HG03103 (cell line): ENCODE data around the gene MZF1.

Source experiments
- ATAC-seq: cut with Tn5 transposase; IDR thresholded peaks from one replicate; pipeline ENCODE4 v1.9.1; 2021; ENCODE audit warnings: low read depth; ENCODE audit not compliant: unreplicated experiment

Gene MZF1

DNA sequence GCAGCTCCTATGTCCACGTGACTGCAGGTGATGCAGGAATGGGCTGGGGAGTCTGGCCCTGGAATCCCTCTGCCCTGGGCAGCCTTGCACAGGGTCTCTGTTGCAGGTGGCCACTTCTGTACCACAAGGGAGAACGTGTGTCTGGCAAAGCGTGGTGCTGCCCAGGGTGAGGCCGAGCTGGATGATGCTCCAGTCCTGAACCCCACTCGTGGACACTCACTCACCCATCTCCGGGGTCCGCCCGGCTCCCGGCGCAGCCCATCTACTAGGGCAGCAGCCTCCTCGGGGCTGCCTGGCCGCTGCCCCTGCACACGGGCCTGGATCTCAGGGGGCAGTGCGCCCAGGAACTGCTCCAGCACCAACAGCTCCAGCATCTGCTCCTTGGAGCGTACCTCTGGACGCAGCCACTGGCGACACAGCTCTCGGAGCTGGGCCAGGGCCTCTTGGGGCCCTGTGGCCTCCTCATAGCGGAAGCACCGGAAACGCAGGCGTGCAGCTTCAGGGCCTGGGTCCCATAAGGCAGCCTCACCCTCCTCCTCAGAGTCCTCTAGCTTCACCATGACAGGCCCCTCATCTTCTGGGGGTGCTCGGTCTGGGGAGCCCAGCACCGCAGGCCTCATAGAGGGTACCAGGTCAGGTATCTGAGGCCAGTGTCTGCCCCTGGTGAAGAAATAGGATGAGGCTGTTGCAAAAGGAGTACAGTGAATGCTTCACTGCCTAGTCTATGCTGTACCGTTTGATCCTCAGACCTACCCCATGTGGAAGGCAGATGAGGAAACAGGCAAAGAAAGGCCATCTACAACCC is 2.2 kb downstream of the MZF1 start:
- no peak for ATAC-seq

DNA sequence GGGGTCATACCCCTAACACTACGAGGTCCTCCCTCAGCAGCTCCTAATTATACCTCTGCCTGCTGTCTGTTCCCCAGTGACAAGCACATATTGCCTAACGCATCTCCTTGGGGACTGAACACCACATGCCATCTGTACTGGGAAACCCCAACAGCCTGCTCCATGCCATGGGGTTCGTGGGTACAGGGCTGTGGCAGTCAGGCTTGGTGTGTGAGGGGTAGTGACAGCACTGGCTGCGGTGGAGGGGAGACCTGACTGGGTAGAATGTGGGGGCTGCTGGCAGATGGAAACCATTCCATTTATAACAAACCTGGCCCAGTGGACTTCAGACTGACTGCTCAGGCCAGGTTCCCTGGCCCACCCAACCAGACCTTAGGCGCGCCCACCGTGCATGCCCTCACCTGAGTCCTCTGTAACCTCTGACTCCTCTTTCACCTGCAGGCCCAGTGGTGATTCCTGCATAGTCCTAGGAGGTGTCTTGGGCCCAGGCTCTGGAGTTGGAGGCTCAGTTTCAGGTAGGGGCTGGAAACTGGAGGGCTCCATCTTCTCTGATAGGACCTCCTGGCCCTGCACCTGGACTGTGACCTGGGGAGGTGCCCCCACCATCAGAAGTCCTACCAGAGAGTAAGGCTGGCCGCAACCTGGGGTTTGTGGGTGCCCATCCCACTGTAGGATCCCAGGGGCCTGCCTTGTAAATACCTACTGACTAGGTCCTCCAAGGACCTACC is 3.0 kb downstream of the MZF1 start:
- no peak for ATAC-seq

DNA sequence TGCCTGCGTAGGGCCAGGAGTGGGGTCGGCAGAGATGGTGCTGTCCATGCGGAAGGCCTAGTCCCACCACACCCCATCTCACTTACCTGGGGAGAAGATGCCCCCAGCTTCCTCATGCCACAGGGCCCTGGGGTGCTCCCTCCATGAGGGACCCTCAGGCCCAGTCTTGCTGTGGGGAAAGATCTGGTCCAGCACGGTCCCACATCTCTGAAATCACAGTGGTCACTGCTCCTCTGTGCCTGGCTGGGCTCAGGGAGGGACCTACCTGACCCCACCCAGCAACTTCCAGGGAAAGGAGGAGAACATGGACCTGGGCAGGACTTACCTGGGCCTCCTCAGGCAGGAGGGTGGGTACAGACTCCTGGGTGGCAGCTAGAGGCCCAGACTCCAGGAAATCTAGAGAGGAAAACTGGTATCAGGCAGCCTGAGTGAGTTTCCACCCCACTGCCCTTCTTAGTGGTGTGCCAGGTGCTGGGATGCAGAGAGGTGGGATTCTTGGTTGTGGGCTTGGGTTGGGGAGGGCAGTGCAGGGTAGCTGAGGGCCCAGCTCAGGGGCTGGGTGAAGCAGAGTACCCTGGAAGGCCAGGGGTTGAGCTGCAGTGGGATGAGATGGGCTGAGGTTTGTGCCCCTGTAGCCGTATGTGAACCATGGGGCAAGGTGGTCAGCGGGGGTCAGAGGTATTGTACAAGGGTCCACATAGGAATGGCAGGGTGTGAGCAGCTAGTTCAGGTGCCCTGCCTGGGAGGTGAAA is 3.8 kb downstream of the MZF1 start:
- ATAC-seq: no peak

DNA sequence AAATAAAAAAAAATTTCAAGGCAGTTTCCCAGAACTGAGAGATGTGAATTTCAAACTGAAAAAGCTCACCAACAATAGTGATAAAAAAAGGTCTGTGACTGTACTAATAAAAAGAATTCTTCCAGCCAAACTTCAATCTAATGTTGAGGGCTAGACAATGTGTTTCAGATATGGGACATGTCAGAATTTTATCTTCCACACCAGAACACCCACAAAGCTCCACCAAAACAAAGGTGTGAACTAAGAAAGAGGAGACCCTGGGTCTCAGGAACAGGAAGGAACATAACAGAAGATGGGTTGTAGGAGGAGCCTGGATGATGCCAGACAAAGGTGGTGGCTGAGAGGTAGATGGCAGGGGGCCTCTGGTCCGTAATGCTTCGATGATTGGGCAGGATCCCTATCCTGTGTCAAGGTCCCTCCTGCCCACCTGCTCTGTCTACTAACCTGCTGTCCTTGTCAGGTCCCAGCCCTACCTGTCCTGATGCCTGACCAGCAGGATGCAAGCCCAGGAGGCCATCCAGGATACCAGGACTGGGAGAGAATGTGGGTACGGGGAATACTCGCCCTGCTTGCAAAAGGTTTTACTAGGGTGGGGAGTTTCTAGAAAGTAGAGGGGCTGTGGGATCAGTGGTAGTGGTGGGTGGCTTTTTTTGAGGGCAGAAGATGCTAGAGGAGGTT is 4.5 kb downstream of the MZF1 start:
- no peak for ATAC-seq

DNA sequence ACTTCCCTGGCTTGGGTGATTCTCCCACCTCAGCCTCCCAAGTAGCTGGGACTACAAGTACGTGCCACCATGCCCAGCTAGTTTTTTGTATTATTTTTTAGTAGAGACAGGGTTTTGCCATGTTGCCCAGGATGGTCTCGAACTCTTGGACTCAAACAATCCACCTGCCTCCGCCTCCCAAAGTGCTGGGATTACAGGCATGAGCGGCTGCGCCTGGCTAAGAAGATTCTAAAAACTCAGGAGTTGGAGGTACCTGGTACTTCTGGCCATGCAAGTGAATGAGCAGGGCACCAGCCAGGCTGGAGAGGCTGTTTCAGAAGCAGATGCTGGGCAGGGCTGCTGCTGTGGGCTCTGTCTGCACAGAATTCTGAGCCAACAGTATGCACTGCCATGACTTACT is 6.1 kb downstream of the MZF1 start:
- ATAC-seq: no peak

DNA sequence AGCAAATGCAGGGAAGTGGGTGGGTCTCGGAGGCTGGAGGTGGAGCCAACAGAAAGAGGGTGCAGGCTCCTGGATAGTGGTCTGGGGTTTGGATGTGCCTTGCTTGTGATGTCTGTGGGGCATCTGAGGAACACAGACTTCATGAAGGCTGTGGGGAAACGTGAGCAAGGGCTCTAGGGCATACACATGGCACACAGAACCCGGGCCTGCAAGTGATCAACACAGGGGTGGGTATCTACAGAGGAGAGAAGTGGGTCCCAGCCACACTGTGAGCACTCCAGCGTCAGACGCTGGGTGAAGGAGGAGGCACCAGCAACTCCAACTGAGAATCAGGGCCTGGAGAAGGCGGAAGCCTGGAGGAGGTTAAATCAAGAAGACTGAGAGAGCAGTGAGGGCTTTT is 9.3 kb downstream of the MZF1 start:
- ATAC-seq: no peak

DNA sequence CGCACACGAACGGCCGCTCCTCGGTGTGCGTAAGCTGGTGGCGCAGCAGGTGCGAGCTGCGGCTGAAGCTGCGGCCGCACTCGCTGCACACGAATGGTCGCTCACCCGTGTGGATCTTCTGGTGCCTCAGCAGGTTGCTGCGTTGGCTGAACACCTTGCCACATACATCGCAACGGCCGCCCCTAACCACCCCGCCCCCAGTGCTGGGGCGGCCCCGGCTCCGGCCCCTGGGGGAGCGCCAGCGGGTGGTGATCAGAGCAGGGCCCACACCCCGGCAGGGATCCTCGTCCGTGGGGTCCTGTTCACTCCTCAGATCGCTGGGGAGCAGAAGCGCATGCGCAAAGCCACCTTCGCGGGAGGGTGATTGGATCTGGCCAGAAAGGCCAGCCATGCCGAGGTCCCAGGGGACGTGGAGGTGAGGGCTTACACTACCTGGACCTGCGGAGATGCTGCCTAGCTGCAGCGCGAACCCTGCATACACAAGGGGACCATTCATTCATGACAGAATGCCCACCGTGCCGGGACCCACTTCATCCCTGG is 10.0 kb downstream of the MZF1 start:
- ATAC-seq: no peak

DNA sequence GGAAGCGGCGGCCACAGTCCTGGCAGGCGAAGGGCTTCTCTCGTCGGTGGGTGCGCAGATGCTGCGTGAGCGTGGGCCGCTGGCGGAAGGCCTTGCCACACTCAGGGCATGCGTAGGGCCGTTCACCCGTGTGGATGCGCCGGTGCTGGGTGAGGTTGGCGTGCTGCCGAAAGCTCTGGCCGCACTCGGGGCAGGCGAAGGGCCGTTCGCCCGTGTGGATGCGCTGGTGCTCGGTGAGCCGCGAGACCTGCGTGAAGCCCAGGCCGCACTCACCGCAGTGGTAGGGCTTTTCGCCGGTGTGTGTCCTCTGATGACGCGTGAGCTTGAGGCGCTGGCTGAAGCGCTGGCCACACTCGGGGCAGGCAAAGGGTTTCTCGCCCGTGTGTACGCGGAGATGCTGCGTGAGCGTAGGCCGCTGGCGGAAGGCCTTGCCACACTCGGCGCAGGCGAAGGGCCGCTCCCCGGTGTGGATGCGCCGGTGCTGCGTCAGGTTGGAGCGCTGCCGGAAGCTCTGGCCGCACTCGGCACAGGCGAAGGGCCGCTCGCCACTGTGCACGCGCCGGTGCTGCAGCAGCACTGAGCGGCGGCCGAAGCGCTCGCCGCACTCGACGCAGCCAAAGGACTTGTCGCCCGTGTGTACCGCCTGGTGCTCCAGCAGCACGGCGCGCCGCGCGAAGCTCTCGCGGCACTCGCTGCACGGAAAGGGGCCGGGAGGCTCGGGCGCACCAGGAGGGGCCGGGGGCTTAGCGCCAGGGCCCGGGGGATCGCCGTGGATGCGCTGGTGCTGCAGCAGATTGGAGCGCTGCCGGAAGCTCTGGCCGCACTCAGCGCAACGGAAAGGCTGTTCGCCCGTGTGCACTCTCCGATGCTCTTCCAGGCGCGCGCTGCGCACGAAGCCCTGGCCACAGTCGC is 10.8 kb downstream of the MZF1 start:
- ATAC-seq: no peak

DNA sequence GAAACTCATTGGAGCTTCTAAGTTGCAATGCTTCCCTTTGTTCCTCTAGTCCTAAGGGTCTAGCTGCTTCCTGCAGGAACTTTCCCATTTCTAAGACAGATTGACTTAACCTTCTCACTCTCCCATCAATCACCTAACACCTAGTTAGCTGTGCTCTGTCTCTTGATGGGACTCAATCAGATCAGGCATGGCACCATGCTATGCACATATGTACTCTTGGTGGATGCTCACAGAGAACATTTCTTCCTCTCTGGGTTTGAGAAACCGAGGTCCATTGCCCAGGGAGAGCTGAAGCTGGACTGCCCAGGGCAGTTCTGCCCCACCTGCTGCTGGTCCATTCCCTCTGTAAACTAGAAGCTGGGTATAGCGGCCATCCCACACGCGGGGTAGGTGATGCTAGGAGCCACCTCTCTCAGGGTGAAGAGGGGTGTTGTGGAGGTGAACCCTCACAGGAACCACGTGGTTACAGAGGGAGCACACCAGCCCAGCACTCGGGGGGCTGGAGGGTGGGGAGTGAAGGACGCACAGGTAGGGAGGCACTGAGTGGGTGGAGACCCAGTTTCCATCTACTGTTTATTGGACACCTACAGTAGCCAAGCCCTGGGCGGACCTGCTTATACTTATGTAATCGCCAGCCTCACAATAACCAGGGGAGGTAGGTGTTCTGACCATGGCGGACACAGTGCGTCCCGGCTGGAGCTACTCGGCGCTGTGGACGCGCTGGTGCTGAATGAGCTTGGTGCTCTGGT is 11.6 kb downstream of the MZF1 start:
- ATAC-seq: no peak

DNA sequence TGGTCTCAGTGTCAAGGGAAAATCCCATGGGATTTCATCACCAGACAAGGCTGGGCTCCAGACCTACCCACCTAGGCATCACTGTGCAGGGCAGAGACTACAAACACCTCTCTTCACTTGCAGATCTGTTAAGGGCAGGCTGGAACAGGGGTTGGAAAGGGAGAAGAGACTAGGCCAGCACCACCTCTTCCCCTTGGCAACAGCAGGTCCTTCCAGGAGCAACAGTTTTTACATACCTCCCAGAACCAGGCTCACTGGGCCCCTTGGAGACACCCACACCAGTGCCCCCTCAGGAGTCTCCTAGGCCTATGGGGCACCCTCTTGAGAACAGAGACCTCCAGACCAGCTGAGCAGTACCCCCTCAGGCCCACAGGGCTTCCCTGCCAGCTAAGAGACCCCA is 12.2 kb downstream of the MZF1 start:
- ATAC-seq: no peak

DNA sequence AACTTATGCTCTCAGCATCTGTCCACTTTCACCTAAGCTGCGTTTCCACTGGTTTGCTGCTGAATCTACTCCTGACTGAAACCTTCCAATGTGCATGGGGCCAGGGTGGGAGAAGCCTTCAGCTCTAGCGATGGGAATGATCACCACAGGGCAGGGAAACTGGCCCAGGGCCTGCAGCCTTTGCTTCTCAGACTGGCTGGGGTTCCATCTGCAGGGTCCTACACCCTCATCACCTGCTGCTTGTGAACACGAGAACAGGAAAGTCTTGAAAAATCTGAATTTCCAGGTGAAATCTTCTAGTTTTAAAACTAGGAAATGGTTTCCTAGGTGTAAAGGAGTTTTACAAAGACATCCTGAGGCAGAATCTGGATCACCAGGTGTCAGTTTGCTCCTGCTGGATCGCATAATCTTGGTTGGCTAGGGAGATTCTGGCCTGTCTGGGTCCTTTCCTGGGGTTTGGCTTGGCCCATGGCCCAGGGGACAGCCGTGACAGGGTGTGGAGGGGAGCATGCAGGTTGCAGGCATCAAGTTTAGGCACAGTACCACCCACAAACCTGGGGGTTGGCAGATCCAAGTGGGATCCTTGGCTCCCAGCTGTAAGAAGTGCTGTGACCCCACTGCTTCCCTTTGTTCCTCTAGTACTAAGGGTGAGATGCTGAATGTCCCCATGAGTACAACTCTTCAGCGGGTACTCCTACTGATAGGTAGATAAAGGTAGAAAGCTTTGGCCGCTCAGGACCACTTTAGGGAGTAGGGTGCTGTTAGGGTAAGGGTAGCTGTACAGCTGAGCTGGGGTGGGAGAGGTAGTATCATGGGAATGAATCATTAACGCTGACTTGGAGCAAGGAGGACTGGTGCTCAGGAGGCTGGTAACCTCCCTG is 12.9 kb downstream of the MZF1 start:
- no peak for ATAC-seq

DNA sequence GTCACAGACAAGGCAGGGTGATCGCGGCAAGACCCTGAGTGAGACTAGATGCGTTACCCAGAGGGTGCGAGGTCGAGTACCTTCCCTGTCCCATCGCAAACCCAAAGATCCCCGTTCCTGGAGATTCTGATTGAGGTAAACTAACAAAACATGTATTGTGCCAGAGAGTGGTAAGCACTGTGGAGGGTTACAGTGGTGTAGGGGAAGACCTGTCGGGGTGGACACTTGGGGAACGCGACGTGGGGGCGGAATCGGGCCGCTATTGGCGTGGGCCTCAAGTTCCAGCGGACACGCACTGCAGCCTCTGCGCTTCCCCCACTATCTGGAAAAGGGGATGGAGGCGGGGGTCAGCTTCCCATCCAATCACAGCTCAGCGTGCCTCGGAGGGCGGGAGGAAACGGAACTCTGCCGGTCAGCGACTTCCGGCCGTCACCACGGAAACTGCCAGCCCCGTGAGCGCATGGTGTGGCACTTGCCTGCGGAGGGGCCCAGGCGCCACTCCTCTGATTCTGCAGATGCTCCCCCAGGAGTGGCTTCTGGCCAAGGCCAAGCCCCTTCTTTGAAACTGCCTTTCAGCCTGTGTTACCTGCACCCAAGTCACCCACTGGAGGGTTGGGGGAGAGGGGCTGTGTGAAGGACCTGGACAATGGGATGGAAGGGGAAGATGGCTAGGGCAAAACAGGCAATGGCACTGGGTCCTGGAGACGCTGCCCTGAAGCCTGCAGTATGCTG is 13.7 kb downstream of the MZF1 start:
- ATAC-seq: no peak

DNA sequence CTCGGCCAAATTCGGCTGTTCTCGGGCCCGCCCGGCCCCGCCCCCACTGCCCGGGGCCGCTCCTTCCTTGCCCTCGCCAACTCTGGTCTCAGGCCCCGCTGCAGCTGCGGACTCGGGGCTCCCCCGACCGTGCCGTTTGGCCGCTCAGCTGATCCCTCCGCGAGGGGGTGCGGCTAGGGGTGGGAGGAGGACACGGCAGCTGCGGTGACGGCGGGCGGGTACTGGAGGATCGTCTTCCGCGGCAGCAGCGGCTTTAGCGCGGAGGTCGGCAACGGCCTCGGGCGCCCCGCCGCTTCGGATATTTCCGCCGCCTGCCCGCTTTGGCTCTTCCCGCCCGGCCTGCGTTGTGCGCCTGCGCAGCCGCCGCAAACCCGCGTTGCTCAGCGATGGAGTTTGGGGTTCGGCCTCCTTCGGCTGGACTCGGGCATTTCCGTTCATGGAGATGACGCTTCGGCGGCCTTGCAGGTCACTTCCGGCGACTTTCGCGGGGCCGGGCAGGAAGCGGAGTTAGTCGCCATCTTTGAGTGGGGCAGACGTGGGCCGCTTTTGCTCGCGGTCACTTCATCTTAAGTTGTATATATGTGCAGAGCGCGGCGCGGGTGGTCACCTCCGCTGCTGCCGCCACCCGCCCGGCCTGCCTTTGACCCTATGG is 14.4 kb downstream of the MZF1 start:
- peak; percentile 48 for ATAC-seq

DNA sequence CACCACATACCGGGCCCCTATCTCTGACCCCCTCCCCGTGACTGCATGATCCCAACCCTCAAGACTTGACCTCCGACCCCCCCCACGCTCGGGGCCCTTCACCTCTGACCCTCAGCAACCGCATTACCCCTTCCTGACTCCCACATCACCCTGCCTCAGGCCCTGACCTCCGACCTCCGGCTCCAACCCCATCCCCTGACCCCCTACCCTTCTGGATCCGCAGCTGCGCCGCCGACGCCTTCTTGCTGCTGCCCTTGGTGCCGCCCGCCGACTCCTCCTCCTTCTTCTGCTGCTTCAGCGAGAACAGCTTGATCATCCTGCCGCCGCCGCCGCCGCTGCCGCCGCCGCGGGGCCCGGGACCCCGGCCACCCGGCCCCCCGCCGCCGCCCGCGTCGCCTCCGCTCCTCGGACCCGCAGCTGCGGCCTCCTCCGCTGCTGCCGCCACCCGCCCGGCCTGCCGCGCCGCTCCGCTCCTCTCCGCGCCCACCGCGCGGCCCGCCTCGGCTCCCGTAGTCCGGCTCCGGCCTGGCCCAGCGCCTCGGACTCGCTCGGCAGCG is 15.0 kb downstream of the MZF1 start, which contains the start of gene UBE2M:
TSS of gene UBE2M (minus strand) at position 546 of the 557 bp plus-strand sequence. CDS start at position 316, 230 bp downstream.
- no peak for ATAC-seq

DNA sequence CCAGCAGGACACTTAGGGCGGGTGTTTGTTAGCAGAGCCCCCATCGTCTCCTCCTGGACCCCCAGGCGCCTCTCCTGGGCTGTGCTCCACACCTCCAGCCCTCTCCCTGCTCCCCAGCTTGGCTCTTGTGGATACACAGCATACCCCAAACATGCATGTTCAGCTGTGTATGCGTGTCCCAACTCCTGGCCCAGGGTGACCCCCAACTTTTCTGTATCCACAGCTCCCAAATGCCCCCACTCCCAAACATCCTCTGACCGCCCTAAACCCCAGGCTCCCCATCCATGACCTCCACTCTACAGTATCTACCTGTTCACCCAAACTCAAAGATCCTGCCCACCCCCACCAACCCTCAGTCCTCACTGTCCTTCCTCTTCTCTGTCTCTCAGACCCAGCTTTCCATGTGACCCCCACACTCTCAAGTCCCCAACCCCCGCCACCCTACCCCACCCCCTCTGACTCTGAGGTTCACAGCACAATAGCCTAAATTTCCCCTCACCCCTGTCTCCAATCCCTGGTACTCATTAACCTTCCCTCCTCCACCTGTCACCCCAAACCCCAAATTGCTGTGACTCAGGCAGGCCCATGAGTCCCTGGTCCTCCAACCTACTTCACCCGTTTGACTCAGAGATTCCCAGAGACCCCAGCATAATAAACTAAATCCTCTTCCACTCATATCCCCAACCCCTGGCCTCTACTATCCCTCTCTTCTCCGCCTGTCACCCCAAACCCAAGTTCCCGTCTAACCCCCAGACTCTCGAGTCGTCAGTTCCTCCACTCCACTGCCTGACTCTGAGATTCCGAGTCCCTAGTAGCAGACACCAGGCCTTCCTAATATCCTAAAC is 15.7 kb downstream of the MZF1 start:
- ATAC-seq: no peak
